GM21737 (cell line): ENCODE data around the gene DPP8.

Experiments
- ATAC-seq: cut with Tn5 transposase; IDR thresholded peaks from one replicate; pipeline ENCODE4 v1.9.1; 2021; ENCODE audit warnings: mild to moderate bottlenecking, moderate library complexity; ENCODE audit not compliant: unreplicated experiment

The DPP8 gene

GRCh38 chr15:65426216-65426853 lies 91.2 kb downstream of the DPP8 start:
- ATAC-seq, result no peak

GRCh38 chr15:65424683-65425082 lies 92.8 kb downstream of the DPP8 start:
- ATAC-seq, result no peak

DNA sequence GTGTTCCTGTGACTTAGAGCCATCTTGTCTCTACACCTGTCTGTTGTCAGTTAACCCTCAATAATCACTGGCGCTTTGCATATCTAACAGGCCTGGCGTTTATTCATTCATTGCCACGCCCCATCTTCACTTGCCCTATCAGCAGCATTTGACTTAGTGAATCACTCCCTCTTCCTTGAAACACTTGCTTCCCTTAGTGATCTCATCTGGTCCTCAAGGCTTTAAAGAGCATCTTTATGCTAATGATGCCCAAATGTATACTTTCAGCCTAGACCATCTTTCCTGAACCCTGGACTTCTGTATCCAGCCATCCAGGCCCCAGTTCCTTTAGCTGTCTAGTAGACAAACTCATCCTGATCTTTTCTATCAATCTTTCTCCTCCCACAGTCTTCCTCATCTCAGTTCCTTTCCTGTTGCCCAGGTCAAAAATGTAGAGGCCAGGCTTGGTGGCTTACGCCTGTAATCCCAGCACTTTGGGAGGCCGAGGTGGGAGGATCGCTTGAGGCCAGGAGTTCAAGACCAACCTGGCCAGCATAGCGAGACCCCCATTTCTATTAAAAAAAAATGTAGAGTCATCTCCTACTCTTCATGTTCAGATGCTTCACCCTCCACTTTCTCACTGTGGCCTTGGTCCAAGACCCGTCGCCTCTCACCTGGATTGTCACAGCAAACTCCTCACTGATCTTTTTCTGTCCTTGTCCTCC lies 93.4 kb downstream of the DPP8 start:
- ATAC-seq, result no peak

DNA sequence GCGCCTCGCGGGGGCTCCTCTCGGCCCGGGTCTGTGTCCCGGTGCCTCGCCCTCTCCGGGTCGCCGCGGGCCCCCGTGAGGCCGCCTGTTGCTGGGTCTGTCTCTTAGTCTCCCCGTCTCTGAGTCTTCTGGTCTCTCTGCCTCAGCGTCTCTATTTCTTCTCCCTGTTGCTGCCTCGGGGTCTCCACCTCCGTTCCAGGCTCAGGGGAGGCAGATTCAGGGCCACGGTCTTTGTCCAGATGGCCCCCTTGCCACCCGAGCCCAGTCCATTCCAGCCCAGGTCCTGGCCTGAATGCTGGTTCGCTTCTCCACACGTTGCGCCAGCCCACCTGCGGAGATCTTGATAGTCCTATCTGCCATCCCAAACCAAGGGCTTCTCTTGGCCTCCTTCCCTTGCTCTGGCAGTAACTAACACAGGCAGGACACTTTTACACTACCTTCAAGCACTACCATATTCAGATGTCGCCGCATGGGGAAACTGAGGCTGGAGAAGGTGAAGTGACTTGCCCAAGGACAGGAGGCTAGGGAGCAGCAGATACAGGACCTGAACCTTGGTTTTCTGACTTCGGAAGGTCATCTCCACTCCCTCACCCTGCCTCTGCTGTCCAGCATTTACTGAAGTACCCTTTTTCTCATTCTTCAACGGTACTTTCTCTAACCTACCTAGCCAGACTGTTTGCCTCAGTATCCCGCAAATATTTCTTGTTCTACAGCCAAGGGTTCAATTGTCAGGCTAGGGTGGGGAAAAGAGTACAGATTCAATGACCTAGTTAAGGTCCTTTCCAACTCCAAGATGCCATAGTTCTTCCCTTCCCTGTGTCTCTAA lies 94.1 kb downstream of the DPP8 start:
- no peak for ATAC-seq

DNA sequence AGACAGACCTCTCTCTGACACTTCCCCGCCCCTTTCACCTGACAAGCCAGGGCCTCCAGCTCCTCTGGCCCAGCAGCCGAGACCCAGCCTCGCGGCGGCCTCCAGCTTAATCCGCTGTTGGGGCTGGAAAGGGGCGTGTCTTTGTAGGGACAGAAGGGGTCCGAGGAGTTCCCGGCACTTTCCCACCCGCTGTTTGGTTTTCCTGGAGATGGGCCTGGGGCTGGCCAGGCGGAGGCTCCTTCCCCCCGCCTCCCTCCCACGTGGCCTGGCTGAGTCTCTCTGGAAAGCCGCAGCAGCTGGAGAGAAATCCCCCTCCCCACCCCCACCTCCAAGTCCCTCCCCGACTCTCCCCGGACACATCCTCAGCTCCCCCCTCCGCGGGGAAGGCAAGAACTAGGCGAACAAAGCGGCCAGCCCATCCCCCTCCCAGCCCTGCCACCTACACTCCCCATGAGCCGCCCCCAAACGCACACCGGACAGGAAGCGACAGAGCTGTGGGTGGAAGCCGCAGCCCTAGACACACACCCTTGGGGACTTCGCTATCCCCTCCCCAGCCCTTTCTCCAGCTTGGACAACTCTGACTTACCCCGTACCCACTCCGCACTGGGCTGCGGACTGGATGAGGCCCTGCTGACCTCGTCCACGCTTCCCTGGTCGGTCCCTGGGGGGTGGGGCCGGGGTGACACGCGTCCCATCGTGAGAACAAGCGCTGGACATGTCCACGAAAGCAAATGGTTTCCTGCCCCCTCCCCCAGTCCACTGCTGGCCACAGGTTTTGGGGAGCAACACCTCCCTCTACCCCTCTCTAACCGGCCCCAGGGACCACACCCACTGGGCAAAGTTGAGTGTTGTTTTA lies 95.9 kb downstream of the DPP8 start:
- ATAC-seq, result no peak

GRCh38 chr15:65420975-65421359 lies 96.5 kb downstream of the DPP8 start:
- ATAC-seq, result no peak

DNA sequence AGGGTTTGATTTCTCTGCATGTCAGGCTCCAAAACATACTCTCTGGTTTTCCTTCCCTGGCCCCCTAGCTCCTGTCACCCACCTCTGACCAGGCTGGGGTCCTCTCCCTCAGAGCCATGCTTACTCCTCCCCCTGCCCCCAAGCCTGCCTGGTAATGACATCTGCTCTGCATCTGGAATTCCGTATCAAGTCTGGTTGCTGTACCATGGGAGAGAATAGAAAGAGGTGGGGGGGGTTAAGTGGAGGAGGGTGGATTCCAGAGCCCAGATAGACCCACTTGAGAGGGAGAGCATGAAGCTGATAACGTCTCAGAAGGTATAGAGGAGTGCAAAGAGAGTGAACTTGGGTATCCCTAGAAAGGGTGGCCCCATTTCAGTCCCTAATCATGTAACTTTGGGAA lies 98.9 kb downstream of the DPP8 start:
- ATAC-seq, result no peak

DNA sequence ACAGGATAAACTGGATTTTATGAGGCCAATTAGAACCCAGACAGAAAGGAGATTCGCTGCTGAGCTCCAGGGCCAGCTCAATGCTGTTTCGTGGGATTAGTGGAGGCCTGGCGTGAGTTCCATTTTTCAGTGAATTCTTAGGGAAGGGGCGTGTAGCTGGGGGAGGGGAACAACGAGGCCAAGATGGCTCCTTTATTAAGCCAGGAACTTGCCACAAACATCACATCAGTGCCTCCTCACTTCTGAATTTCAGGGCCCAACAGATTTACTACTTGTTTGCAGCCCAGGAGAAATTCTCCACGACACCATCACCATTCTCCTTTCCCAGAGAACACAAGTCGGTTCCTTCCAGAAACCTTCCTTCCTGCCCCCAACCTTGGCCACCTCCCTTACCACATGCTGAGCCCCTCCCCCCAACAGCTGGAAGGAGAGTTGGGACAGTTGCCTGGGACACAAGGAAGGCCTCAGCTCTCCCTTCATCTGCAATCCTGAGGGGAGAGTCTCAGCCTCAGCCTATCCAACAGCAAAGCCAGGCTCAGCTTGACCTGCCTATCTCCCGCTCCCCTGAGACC lies 100.6 kb downstream of the DPP8 start:
- ATAC-seq, result no peak

- no peak for ATAC-seq
These were observed 102.5 kb downstream of the DPP8 start for GRCh38 chr15:65414841-65415621.

DNA sequence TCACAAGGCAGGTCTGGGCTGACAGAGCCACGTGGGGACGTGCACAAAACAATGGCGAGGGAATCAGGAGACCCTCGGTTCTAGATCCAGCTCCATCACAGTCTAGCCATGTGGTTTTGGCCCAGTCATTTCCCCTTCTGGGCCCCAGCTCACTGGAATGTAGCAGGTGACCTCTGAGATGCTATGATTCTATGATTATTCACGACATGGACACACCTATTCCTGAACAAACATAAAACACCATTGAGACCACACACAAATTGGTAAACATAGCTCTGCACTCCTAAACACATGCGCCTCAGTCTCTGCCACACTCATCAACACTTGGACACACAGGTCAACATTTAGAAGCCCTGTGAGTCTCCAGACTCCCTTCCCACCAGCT lies 103.7 kb downstream of the DPP8 start:
- no peak for ATAC-seq

DNA sequence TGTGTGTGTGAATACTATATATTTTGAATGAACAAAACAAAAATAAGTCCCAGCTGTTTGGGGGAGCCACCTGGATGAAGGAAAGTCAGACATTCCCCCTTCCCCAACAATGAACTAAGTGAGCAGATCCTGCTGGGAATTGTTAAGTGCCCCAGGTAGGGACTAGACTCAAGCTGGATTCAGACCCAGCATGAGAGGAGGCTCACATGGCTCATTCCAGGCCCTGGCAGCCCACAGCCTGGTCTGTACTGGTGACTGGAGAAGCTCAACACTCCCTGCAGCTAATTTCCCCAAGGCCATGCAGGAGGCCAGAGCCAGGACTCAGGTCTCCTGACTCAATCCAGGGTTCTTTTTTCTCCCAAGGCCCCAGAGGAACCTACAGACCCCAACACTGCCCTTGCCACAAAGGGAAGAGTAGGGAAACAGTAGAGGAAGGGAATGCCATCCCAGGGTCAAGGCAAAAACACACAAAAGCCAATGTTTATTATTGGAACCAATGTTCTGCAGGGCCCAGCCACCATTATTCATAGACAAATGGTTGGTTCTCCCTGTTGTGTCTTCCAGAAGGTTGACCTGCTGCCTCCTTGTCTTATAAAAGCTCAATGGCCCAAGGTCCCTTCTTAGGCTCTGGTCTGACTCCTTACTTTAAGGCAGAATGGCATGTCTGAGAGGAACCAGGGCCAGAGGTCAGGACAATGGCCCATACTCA lies 104.3 kb downstream of the DPP8 start:
- ATAC-seq, result no peak

DNA sequence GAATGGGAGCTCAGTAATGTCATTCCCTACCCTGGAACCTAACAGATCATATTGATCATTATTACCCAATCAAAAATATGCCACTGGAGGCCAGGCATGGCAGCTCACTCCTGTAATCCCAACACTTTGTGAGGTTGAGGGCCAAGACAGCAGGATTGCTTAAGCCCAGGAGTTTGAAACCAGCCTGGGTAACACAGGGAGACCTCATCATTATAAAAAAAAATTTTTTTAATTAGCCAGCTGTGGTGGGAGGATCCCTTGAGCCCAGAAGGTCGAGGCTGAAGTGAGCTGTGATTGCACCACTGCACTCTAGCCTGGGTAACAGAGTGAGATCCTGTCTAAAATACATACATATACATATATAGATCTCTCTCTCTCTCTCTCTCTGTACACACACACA lies 104.9 kb downstream of the DPP8 start:
- ATAC-seq, result no peak

DNA sequence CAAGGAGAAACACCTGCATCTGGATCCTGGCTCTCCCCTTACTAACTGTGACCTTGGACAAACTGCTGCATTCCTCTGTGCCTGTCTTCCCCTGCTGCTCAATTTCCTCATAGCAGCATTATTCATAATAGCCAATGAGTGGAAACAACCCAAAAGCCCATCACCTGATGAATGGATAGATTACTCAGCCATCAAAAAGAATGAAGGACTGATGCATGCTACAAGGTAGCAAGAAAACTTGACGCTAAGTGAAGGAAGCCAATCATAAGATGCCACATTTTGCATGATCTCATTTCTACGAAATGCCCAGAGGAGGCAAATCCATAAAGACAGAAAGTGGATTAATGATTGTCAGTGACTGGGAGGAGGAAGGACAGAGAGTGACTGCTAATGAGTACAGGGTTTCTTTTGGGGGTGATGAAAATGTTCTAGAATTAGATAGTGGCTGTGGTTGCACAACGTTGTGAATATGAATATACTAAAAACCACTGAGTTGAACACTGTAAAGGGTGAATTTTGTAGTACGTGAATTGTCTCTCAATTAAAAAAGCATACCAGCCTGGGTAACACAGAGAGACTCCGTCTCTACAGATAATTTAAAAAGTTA lies 105.9 kb downstream of the DPP8 start:
- no peak for ATAC-seq

DNA sequence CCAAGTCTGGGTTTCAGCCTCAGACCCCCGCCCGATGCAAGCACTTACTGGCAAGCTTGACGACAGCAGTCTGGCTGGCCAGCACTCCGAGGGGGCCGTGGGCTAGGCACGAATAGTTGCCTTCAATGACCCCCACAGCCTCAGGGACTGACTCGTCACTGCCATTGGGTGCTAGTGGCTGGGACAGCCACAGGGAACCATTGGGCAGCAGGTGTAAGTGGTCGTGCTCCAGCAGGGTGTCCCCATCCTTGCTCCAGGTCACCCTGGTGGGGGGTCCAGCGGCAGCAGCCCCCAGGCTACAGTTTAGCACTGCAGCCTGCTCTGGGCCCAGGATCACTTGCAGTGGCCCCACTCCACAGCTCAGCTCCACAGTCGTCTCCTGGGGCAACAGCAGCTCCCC lies 106.5 kb downstream of the DPP8 start:
- ATAC-seq, result no peak

DNA sequence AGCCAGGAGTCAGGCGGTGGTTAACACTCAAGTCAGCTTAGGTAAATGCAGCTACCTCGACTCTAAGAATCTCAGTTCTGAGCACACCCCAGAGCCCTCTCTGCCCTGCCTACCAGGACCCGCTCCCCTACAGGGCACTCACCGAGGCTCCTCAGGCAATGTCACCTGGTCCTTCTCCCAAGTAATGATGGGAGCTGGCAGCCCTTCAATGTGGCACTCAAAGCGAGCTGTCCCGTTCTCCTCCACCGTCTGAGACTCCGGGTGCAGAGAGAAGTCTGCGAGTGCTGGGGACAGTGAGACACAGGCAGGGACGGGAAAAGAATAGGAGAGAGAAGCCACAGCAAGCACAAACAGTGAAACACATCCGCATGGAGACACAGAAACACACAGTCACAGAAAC lies 107.5 kb downstream of the DPP8 start:
- ATAC-seq, result no peak

DNA sequence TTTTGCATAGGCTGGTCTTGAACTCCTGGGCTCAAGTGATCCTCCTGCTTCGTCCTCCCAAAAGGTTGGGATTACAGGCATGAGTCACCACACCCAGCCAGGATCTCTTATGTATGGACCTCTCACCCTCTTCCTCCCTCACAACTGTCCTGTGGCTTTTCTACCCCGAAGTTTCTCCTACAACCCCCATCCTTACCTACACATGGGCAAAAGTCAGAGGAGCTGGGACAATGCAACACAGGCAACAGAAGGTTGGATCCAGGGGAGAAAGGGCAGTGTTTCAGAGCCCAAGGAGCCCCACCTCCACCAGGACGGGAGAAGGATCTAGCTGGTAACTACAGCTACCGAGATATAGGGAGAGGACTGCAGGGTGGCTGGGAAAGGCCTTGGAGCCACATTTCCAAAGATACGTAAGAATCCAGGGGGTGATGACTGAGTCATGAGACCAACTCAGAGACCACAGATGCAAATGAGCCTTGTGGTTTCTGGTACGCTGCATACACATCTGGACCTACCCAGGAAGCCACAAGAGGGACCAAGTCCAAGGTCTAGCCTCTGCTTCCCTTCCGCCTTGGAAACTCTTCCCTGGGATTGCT lies 108.4 kb downstream of the DPP8 start:
- no peak for ATAC-seq

DNA sequence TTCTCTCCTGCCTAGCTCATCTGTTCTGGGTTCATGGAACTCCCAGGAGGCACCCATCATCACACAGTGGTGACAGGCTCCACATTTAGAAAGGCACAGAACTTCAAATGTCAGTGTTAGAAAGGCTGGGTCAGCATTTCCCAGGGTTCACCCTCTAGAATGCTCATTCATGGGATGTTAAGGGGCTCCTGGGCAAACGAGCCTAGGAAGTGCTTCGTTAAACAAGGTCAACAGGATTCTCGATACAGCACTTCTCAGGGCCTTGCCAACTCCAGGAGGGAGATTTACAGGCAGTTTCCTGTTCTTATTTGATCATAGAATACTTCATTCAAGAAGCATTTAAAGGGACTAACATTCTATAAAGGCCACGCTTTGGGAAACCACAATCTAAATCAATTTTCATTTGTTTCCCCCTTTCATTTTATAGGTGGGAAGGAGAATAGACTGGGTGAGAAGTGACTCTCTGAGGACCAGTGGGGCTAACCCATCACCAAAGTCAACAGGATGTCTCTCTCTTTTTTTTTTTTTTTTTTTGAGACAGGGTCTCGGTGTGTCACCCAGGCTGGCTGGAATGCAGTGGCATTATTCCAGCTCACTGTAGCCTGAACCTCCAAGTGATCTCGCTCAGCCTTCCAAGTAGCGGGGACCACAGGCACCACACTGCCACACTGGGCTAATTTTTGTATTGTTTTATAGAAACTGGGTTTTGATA lies 109.0 kb downstream of the DPP8 start:
- ATAC-seq, result no peak

- ATAC-seq, result no peak
These were observed 111.0 kb downstream of the DPP8 start for GRCh38 chr15:65406424-65407000.
